Adrenal gland (tissue), 12 donors: ENCODE measurements around the gene ALDH7A1. TPM values are rescaled to one million over a fixed set of nuclear protein-coding genes. Genes with fewer than 3 reads are reported as not detected.

ENCODE experiments used
- DNase-seq, 7 donors: peaks; one replicate each; pipeline ENCODE4 v3.0.0-alpha.2; 2019 to 2020
- H3K27ac ChIP-seq, 5 donors: fragments of 200-600 bp; sonication (generic) in 4 of 5; 1 replicate in 3 of 5; 2 replicates in 2 of 5; pipeline versions ENCODE4 v1.5.1 to v1.8.0; 2016 to 2020; ENCODE audit warnings: mild to moderate bottlenecking in 1 of 5
- H3K27me3 ChIP-seq: fragments of 200-600 bp; 2 replicates; pipeline ENCODE4 v1.8.0; 2021
- H3K36me3 ChIP-seq, 2 donors: fragments of 200-600 bp; replicated peaks in 1 of 2; 1 replicate in 1 of 2; 2 replicates in 1 of 2; pipeline versions ENCODE4 v1.5.1 to v1.8.0; 2018 to 2022
- H3K4me1 ChIP-seq, 2 donors: fragments of 200-600 bp; replicated peaks in 1 of 2; 1 replicate in 1 of 2; 2 replicates in 1 of 2; pipeline versions ENCODE4 v1.5.1 to v1.8.0; 2018 to 2021
- H3K4me3 ChIP-seq, 4 donors: fragments of 200-600 bp; sonication (generic) in 3 of 4; one replicate each; pipeline ENCODE4 v1.5.1; 2016 to 2018
- H3K9me3 ChIP-seq, 3 donors: fragments of 200-600 bp; sonication (generic) in 1 of 3; replicated peaks in 1 of 3; 1 replicate in 2 of 3; 2 replicates in 1 of 3; pipeline versions ENCODE4 v1.5.1 to v1.8.0; 2016 to 2021
- CTCF ChIP-seq, 6 experiments: fragments of 450-650 bp in 4 of 6; fragments of 200-600 bp in 2 of 6; sonication (generic) in 1 of 6; IDR thresholded peaks; 1 replicate in 5 of 6; 2 replicates in 1 of 6; pipeline versions ENCODE4 v1.5.1 to v1.8.0; 2016 to 2021; ENCODE audit warnings: antibody characterized with exemption in 6 of 6, mild to moderate bottlenecking in 2 of 6, moderate library complexity in 1 of 6
- POLR2A ChIP-seq, 2 donors: fragments of 450-650 bp; IDR thresholded peaks; one replicate each; pipeline ENCODE4 v1.6.1; 2017; ENCODE audit warnings: antibody characterized with exemption in 2 of 2, mild to moderate bottlenecking in 2 of 2, moderate library complexity in 1 of 2
- WGBS, 4 donors: extraction: QIAGEN DNeasy Blood & Tissue Kit in 2 of 4; methylation state at CpG; one replicate each; pipeline versions ENCODE4 v1.1.5 to v1.1.7; 2013 to 2017; 5-methylcytosine and 5-hydroxymethylcytosine counted together
- intact Hi-C, 2 donors: fragments of 100-400 bp; cut with DNase I; formaldehyde crosslinking; loops; one replicate each; pipeline versions ENCODE4 v1.14.1 to v1.15.0; 2022 to 2023
- polyA plus RNA-seq, 3 donors: library from polyadenylated mRNA; stranded (reverse); fragments of 200-250 nt in 2 of 3; fragments of 350-450 nt in 1 of 3; fragmentation: Illumina TruSeq in 1 of 3; extraction: RNeasy Lipid Tissue Mini Kit (QIAGEN cat#74804) in 1 of 3; gene quantifications; one replicate each; pipeline ENCODE4 v1.2.3, GENCODE V29; 2013 to 2014
- total RNA-seq, 9 donors: library from RNA; depleted of rRNA in 4 of 9; stranded (reverse); fragments of >200 nt in 4 of 9; fragments of 120-200 nt in 1 of 9; fragmentation: NEBNext Ultra II Directional in 1 of 9; extraction: Animal tissue kit (Norgen Biotek cat#: 25700) in 1 of 9; gene quantifications; one replicate each; pipeline versions ENCODE4 v1.1.0 to v1.2.4, GENCODE V29; 2013 to 2023
- donor health status: healthy with polysubstance abuse.
- donor health status: Bipolar disorder and iron deficiency.
- donor health status: DM: yes; HTN: yes; CAD: no.
- donor health status: DM: no; HTN: no; CAD: no.
- donor health status: DM: no; HTN: no; CAD: no.
- donor health status: DM: yes; HTN: yes; CAD: no.

ALDH7A1 gene
- total and polyA plus RNA-seq, 12 donors, result 34.6 to 112 (median 66.2) TPM

DNA sequence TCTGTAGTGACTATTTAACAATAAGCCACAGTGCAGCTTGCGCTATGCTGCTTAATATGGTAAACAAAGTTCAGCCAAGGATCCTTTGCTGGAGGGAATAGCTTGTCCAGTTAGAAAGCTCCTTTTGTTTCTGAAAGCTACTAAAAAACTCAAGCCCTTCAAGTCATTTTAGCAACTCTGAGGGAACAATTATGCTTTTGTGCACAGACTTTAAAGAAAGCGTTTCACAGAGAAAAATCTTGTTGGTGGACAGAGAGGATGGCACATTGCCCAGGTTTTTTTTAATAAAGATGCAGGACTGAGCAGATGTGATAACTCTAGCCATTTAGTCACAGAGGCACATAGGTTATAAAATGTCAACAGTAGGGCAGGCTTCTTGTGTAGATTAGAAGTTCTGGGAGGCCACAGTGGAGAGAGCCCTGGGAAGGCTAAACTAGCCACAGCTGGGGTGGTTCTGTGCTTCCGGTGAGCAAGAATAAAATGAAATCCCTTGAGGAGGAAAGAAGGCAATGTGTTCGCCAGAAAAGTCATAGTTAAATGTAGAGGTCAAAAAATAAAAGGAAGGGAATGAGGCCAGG is 63.4 kb downstream of the ALDH7A1 start:
- intact Hi-C loops, result loop anchor here in 1 of 2 donors (10.0 kb wide), 1 partner anchor 177 kb away; no protein-coding TSS in a partner anchor
- no peaks in the 10 kb centered on the region for H3K27me3 ChIP-seq
- no peaks in the 10 kb centered on the region for H3K9me3 ChIP-seq
- no peak for DNase-seq
- peaks cover 0 to 12% of the 10 kb centered on the region in 2 donors for H3K4me1 ChIP-seq
- H3K36me3 ChIP-seq, result no peaks in the 10 kb centered on the region
- TF ChIP-seq CTCF (IDR thresholded peaks at IDR 0.05) (no peak), POLR2A (IDR thresholded peaks at IDR 0.05) (no peak)
- WGBS, 4 donors, result 53 to 65% (median 58%) methylated on average over 4 of the region's 4 CpGs
- no peak overlapping the region for H3K4me3 ChIP-seq
- peak overlapping the region in 3 of 5 donors; percentile 14 to 77 (median 62) for H3K27ac ChIP-seq

DNA sequence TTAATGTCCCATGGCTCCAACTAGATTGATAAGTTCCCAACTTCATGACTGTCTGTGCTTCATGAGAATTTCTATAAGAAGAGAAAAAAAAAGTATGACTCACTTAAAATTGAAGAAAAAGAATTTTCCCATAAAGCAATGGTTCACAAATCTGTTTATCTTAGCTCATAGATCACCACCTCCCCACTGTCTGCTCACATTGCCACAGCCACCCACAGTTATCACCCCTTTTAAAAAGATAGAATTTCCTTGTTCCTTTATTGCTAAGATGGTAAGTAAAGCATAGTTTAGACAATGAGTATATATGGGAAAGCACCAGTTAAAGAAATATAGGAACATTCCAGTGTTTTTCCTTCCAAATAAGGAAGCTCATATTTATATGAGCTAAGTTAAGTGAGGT is 67.1 kb downstream of the ALDH7A1 start:
- H3K27ac ChIP-seq, result no peak overlapping the region
- intact Hi-C loops, result no loop called here
- H3K9me3 ChIP-seq, result no peaks in the 10 kb centered on the region
- no peak for TF ChIP-seq CTCF (IDR thresholded peaks at IDR 0.05)
- TF ChIP-seq POLR2A (IDR thresholded peaks at IDR 0.05), result no peak
- DNase-seq, result no peak
- H3K36me3 ChIP-seq, result no peaks in the 10 kb centered on the region
- peaks cover 0 to 27% of the 10 kb centered on the region in 2 donors for H3K4me1 ChIP-seq
- H3K4me3 ChIP-seq, result no peak overlapping the region
- H3K27me3 ChIP-seq, result no peaks in the 10 kb centered on the region

DNA sequence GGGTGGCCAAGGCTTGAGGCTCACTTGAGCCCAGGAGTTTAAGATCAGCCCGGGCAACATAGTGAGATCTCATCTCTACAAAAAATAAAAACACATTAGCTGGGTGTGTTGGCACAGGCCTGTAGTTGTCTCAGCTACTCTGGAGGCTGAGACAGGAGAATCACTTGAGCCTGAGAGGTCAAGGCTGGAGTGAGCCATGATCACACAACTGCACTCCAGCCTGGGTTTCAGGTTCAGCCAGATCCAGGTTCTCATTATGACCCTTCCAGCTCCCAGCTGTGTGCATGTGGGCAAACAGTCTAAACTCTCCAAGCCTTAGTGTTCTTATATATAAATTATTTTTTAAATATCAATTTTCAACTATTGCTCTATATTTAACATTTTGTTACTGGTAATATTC is 67.9 kb downstream of the ALDH7A1 start:
- peak overlapping the region in 2 of 5 donors; percentile 41 to 57 for H3K27ac ChIP-seq
- TF ChIP-seq POLR2A (IDR thresholded peaks at IDR 0.05), result no peak
- H3K9me3 ChIP-seq, result no peaks in the 10 kb centered on the region
- WGBS, 4 donors, result 91 to 100% (median 95%) methylated on average over 1 of the region's 1 CpG
- peaks cover 0 to 27% of the 10 kb centered on the region in 2 donors for H3K4me1 ChIP-seq
- intact Hi-C loops, result no loop called here
- no peak for DNase-seq
- H3K36me3 ChIP-seq, result no peaks in the 10 kb centered on the region
- no peaks in the 10 kb centered on the region for H3K27me3 ChIP-seq
- no peak overlapping the region for H3K4me3 ChIP-seq

DNA sequence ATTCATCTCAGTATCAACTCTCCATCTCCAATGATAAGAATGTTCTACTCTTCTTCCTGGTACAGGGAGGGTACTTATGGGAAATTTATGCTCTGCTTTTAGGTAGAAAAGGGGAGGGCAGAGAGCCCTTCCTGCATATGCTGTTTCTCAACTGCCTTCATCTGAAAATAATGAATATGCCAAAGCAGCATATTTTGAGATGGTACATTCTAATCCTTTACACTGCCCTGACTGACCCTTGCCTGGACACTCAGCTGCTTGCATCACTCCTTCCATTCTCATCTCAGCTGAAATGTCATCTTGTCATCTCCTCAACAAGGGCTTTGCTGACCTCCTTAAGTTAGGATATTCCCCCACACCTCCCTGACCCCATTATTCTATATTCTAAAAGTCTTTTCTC is 68.5 kb downstream of the ALDH7A1 start:
- H3K4me3 ChIP-seq, result no peak overlapping the region
- H3K4me1 ChIP-seq, result peaks cover 0 to 26% of the 10 kb centered on the region in 2 donors
- H3K9me3 ChIP-seq, result no peaks in the 10 kb centered on the region
- intact Hi-C loops, result no loop called here
- H3K27ac ChIP-seq, result peak overlapping the region in 4 of 5 donors; percentile 1 to 80 (median 53)
- H3K36me3 ChIP-seq, result no peaks in the 10 kb centered on the region
- TF ChIP-seq CTCF (IDR thresholded peaks at IDR 0.05) (no peak), POLR2A (IDR thresholded peaks at IDR 0.05) (no peak)
- peak in 1 of 7 donors; percentile 9 for DNase-seq
- no peaks in the 10 kb centered on the region for H3K27me3 ChIP-seq

DNA sequence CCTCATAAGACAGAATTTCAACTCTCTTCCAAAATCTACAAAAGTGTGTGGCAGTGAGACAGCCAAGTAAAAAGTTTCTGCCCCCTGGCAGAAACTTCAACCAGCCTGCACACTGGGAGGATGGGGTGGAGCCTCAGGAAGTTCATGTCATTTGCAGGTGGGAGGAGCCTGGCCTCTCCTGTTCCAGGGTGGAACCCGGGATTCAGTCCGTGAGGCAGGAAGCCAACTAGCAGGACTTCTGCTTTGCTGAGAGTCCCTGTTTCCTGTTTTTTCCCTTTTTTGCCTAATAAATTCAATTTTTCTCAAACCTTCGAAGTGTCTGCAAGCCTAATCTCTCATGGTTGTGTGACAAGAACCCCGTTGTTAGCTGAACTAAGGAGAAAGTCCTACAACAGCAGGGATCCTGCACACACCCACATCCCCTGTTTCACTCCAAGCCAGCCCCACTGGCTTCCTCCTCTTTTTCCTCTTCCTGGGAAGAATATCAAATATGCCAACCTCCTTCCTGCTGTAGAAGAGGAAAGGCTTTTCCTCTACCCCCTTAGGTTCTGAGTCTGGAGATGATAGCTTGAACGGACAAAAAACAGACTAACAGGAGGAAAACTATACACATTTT is 69.3 kb downstream of the ALDH7A1 start:
- intact Hi-C loops, result no loop called here
- Histone ChIP-seq H3K9me3 (no peaks in the 10 kb centered on the region), H3K27me3 (no peaks in the 10 kb centered on the region), H3K27ac (peak overlapping the region; percentile 35 to 86 (median 49)), H3K4me1 (peaks cover 6 to 32% of the 10 kb centered on the region in 2 donors), H3K36me3 (no peaks in the 10 kb centered on the region), H3K4me3 (no peak overlapping the region)
- no peak for TF ChIP-seq CTCF (IDR thresholded peaks at IDR 0.05)
- 40 to 45% (median 43%) methylated on average over 5 of the region's 5 CpGs for WGBS, 4 donors
- peak; percentile 37 to 85 (median 75) for DNase-seq
